HG02973 (cell line): ENCODE results near the gene AGBL4.

Experiments used
- ATAC-seq: cut with Tn5 transposase; IDR thresholded peaks from one replicate; pipeline ENCODE4 v1.9.1; 2021; ENCODE audit warnings: moderate library complexity; ENCODE audit not compliant: unreplicated experiment

Gene AGBL4

GRCh38 chr1:49723662-49724061 is 300.1 kb downstream of the AGBL4 start:
- ATAC-seq = no peak

DNA sequence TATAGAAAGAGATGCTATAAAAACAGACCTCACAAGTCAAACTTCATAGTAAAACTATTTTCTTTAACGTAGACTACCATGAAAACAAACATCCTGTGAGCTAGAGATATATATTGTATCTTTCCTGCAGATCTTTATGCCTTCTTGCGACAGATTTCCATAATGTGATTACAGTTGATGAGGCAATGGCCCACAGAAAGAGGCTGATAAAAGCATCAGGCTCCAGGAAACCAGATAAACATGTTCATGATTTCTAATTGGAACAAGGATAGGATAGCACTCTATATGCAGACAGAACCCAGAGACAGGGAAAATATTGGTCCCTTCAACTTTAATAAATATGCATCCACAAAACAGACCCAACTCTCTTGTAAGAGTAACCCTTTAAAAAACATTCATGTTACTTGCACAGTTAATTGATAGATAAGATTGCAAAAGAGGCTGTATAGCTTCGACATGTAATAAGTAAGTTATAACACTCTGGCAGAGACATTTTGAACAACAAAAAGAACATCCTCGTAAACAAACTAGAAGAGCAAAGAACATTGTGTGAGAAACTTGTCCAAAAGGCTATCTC is 329.4 kb downstream of the AGBL4 start:
- ATAC-seq = no peak

DNA sequence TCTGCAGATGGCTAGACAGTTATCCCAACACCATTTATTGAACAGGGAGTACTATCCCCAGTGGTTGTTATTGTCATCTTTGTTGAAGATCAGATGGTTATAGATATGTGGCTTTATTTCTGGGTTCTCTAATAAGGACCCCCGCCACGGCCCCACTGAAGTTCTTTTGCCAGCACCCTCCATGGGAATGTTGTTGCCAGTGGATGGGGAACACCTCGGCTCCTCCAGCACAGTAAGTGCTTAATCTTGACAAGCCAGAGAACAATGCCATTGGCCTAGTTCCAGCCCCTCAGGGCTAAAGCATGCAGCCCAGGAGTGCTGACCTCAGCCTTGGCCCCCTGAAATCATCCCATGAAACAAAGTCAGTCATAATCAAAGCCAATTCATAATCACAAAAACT is 337.6 kb downstream of the AGBL4 start:
- ATAC-seq = no peak

- ATAC-seq = no peak
Measured at GRCh38 chr1:49677706-49678105, 346.0 kb downstream of the AGBL4 start.

DNA sequence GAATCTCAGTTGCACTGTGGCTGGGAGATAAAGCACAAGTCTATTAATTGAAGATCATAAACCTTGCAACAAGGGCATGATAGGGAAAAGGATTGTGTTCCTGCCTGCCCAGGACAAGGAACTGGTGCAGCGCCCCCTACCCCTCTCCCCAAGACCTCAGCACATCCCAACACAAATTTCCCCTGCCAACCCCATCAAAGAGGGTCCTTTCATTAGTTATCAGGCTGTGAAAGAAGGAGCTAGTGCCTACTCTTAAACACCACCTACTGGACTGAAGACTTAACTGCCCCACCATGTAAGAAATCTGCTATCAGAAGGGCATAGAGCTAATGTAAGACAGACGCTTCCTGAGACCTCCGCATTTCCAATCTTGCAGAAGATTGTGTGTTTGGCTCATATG is 372.6 kb downstream of the AGBL4 start:
- no peak for ATAC-seq

DNA sequence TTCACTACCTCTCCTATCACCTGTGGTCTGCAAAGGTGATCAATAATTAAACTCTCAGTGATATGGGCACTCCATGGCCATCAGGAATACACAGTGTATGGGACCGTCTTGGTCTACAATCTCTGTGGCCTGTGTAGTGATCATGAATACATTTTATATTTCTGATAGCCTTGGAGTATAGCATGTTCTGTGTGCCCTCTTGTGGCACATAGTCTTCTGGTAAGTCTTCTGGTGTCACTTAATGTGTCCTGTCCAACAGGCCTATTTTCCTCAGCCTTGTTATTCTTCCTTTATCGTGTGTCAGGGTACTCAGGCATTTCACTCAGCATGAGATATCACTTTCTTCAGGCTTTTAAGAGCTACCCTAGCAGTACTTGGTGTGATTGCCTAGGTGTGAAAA is 393.6 kb downstream of the AGBL4 start:
- ATAC-seq = no peak

DNA sequence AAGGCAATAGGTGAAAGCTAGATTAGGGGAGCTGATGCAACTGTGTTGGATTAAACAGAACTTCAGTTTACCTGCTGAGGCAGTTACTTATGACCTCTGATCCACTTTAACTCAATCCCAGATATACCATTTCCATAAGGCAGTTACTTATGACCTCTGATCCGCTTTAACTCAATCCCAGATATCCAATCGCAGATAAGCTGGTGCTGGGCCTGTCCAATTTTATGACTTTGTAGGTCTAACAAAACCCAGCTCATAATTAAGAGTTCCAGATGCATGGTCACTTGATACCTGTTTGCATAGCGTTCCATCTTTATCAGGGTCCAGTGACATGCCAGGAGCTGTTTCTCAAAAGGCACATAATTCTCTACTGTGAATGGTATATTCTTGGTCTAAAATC is 396.0 kb downstream of the AGBL4 start:
- no peak for ATAC-seq

GRCh38 chr1:49626472-49626871 is 397.3 kb downstream of the AGBL4 start:
- ATAC-seq = no peak

DNA sequence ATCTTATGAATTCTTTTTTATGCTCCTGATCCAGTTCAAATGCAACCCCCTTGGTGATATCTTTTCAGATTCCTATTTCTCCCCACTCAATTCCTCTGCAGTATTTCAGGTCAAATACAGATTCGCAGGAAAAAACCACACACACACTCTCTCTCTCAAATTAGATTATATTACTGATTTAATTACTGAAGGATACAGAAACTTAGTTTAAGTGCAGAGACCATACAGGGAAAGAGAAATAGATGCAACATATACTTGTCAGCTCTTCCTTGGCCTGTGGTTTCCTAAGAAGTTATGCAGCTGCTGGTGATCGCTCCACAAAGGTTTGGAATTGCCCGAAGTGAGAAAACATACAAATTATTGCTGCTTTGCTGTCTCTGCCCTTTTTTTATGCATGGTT is 400.9 kb downstream of the AGBL4 start:
- no peak for ATAC-seq

DNA sequence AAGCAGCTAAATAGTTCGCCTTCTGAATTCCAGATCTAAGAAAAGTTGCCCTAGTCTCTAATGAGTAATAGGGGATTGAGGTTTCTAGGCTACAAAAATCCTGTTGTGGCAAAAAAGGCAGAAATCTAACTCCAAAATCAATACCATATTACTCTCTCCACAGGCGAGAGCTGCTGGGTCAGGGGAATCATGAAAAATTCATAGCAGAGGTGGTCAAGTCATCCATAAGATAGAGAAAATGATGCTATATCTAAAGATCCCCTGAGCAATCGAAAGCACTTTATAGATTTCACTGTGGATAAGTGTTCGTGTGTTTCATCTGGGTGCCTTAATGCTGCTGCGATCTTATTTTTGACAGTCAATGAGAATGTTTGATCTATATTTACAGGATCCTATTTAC is 417.7 kb downstream of the AGBL4 start:
- no peak for ATAC-seq

GRCh38 chr1:49597436-49597835 is 426.3 kb downstream of the AGBL4 start:
- ATAC-seq = no peak

DNA sequence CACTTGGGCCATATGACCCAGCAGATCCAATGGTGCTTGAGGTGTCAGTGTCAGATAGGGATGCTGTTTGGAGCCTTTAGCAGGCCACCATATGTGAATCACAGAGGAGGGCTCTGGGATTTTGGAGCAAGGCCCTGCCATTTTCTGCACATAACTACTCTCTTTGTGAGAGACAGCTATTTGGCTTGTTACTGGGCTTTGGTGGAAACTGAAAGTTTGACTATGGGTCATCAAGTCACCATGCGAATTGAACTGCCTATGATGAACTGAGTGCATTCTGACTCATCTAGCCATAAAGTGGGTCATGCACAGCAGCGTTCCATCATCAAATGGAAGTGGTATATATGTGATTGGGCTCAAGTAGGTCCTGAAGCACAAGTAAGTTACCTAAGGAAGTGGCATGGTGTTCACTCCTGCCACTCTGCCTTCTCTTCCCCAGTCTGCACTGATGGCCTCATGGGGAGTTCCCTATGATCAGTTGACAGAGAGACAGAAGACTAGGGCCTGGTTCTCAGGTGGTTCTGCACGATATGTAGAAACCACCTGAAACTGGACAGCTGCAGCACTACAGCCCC is 447.3 kb downstream of the AGBL4 start:
- no peak for ATAC-seq

DNA sequence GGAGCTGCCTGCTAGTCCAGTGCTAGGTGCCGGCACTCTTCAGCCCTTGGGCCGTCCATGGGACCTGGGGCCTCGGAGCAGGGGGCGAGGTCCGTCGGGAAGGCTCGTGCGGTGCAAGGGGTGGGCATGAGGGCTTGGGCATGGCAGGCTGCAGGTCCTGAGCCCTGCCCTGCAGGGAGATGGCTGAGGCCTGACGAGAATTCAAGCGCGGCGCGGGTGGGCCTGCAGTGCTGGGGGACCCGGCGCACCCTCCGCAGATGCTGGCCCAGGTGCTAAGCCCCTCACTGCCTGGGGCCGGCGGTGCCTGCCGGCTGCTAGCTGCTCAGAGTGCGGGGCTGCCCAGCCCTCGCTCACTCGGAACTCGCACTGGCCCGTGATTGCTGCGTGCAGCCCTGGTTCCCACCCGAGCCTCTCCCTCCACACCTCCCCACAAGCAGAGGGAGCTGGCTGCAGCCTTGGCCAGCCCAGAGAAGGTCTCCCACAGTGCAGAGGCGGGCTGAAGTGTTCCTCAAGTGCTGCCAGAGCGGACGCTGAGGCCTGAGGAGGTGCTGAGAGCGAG is 467.0 kb downstream of the AGBL4 start:
- ATAC-seq = no peak

- no peak for ATAC-seq
Measured at GRCh38 chr1:49552101-49552500, 471.7 kb downstream of the AGBL4 start.

DNA sequence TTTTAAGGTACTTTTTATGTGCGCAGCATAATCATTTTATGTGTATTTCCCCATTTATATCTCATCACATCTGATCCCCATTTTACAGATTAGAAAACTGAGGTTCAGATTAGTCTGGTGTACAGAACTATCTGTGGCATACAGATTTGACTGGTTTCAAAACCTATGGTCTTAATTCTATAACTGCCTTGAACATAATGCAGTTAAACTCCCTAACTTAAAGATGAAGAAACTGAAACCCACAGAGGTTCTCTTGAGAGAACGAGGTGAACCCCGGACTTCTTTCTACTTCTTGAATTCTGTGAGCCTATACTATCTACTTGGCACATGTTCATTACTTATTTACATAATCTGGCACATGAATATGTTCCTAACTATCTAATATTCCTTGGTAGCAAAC is 479.1 kb downstream of the AGBL4 start:
- no peak for ATAC-seq

GRCh38 chr1:49541096-49541752 is 482.5 kb downstream of the AGBL4 start:
- ATAC-seq = no peak

DNA sequence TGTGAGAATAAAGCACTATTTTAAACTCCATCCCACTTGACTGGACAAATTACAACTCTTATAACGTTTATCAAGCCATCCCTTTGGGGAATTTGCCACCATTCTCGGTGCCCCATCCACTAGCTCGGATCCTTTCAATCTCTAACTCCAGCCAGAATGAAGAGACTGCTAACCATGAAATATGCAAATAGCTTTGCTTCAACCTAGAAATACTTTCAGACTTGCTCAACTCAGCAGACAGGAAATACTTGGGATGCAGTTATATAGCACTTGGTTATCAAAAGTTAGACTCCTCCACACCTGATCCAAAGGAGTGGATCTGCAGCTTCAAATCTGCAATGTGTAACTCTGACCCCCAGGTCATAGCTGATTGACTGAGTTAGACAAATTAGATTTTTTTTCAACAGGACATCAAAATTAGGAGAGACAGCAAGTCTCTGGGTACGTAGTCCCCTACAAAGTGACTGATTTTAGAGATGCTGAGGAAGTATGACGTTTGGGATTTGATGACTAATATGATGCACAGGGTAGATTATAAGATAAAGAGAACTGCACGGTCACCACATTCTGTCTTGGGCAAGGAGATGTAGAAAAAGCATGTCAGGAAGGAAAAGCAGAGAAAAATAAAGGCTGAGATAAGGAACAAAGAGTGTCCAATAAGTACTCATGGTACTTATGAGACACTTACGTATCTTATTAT is 496.0 kb downstream of the AGBL4 start:
- no peak for ATAC-seq

- no peak for ATAC-seq
Measured at GRCh38 chr1:49526672-49527071, 497.1 kb downstream of the AGBL4 start.

GRCh38 chr1:49523764-49524163 is 500.0 kb downstream of the AGBL4 start:
- ATAC-seq = no peak

DNA sequence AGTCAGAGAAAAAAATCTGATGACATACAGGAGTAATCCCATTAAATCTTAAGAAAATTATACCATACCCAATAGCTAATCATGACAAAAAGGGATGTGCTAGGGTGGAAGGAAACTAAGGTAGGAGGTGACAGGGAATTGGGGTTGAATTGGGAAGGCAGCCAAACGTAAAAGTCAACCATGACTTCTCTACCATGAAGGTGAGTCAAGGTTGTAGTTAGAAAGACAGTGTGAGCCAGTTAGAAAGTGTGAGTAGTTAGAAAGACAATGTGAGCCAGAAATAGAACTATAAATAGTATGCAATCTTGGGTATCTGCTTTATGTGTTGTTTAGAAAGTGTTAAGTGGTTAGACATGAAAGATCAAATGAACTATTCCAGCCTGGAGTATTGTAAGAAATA is 556.8 kb downstream of the AGBL4 start:
- ATAC-seq = no peak

- no peak for ATAC-seq
Measured at GRCh38 chr1:49465486-49466185, 558.1 kb downstream of the AGBL4 start.
